ENCODE data around the gene IQGAP3. TPM values are rescaled to one million over a fixed set of nuclear protein-coding genes. Genes with fewer than 3 reads are reported as not detected.
A peak's percentile ranks its signal among the peaks of the same experiment; 100 is the strongest.

The IQGAP3 gene
- total RNA-seq, 1 donor from 2014 or later, result 9.8 TPM

DNA sequence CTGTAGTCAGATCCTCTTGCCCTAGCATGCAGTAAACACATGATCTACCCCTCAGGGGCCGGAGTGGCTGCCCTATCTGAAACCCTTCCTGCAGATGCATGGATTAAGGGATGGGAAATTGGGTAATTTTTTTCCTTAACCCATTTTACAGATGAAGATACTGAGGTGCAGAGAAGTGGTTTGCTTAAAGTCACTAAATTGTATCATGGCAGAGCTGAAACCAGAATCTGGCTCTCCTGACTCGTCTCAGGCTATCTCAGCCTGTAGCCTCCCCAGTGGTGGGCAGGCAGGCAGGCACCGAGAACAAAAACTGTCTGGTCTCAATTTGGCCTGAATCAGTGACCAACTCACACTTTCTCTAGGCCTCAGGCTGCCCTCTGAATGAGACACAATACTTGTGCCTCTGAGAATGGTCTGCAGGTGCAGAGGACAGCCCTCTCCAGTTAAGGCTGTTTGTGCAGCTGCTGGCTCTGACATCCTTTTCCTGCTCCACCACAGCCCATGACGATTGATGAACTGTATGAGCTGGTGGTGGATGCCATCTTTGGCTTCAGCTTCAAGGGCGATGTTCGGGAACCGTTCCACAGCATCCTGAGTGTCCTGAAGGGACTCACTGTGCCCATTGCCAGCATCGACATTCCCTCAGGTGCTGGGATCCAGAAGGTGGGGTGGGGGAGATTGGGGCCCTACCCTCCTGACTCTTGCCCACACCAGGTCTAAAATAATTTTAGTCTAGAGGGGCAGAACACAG is 20.7 kb upstream of the IQGAP3 start:
- peaks cover 15% of the 10 kb centered on the region for H3K4me1 Mint-ChIP-seq (ENCODE audit: low read depth)
- H3K27ac Mint-ChIP-seq (ENCODE audit: unreplicated experiment), result no peak overlapping the region
- H3K27me3 Mint-ChIP-seq (ENCODE audit: low read depth), result no peaks in the 10 kb centered on the region
- DNase-seq (ENCODE audit: low spot score), result no peak
- H3K36me3 Mint-ChIP-seq (ENCODE audit: low read depth), result peaks cover 8% of the 10 kb centered on the region
- H3K4me3 Mint-ChIP-seq (ENCODE audit: unreplicated experiment), result peak overlapping the region; percentile 78
- TF ChIP-seq, protein P1, sequence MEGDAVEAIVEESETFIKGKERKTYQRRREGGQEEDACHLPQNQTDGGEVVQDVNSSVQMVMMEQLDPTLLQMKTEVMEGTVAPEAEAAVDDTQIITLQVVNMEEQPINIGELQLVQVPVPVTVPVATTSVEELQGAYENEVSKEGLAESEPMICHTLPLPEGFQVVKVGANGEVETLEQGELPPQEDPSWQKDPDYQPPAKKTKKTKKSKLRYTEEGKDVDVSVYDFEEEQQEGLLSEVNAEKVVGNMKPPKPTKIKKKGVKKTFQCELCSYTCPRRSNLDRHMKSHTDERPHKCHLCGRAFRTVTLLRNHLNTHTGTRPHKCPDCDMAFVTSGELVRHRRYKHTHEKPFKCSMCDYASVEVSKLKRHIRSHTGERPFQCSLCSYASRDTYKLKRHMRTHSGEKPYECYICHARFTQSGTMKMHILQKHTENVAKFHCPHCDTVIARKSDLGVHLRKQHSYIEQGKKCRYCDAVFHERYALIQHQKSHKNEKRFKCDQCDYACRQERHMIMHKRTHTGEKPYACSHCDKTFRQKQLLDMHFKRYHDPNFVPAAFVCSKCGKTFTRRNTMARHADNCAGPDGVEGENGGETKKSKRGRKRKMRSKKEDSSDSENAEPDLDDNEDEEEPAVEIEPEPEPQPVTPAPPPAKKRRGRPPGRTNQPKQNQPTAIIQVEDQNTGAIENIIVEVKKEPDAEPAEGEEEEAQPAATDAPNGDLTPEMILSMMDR (IDR thresholded peaks at IDR 0.05), result no peak
- H3K9me3 Mint-ChIP-seq (ENCODE audit: low read depth), result no peaks in the 10 kb centered on the region

GRCh38 chr1:156592158-156592909 is 20.0 kb upstream of the IQGAP3 start:
- Mint-ChIP-seq H3K9me3 (ENCODE audit: low read depth) (no peaks in the 10 kb centered on the region), H3K27ac (ENCODE audit: unreplicated experiment) (peak overlapping the region; percentile 12), H3K4me3 (ENCODE audit: unreplicated experiment) (peak overlapping the region; percentile 78), H3K27me3 (ENCODE audit: low read depth) (no peaks in the 10 kb centered on the region), H3K4me1 (ENCODE audit: low read depth) (peaks cover 15% of the 10 kb centered on the region), H3K36me3 (ENCODE audit: low read depth) (peaks cover 8% of the 10 kb centered on the region)
- TF ChIP-seq, protein P1 (IDR thresholded peaks at IDR 0.05), result no peak
- no peak for DNase-seq (ENCODE audit: low spot score)

DNA sequence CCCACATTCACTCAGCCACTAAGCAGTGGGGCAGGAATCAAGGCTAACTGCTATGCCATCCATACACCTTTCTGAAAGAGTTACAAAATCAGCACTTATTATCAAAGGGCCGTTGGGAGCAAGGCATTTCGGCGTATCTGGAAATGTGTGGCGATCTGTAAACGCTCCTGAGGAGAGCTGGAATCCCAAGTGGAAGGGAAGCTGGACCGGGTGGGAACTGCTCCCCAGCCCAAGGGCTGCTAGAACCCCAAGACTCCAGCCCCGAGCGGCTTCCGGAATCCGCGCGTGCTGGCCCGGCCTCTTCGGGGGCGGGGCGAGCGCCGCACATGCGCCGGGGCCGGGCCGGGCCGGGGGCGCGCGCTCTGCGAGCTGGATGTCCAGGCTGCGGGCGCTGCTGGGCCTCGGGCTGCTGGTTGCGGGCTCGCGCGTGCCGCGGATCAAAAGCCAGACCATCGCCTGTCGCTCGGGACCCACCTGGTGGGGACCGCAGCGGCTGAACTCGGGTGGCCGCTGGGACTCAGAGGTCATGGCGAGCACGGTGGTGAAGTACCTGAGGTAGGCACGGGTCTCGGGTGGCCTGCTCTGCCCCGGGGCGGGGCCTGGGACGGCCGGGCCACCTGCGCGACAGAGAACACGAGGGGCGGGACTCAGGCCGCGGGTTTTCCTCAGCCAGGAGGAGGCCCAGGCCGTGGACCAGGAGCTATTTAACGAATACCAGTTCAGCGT is 19.2 kb upstream of the IQGAP3 start, which contains the start of gene NAXE:
NAXE (plus strand) TSS at position 345 of the 726 bp plus-strand sequence; CDS start at position 374, 29 bp downstream.
- TF ChIP-seq, protein P1 (IDR thresholded peaks at IDR 0.05), result peak; percentile 22
- no peaks in the 10 kb centered on the region for H3K27me3 Mint-ChIP-seq (ENCODE audit: low read depth)
- no peak for DNase-seq (ENCODE audit: low spot score)
- H3K27ac Mint-ChIP-seq (ENCODE audit: unreplicated experiment), result peak within 1 kb of the TSS; percentile 80
- H3K4me1 Mint-ChIP-seq (ENCODE audit: low read depth), result peaks cover 15% of the 10 kb centered on the region
- H3K36me3 Mint-ChIP-seq (ENCODE audit: low read depth), result peaks cover 8% of the 10 kb centered on the region
- peak within 1 kb of the TSS; percentile 78 for H3K4me3 Mint-ChIP-seq (ENCODE audit: unreplicated experiment)
- H3K9me3 Mint-ChIP-seq (ENCODE audit: low read depth), result no peaks in the 10 kb centered on the region

- peak overlapping the region; percentile 78 for H3K4me3 Mint-ChIP-seq (ENCODE audit: unreplicated experiment)
- peaks cover 15% of the 10 kb centered on the region for H3K4me1 Mint-ChIP-seq (ENCODE audit: low read depth)
- H3K27ac Mint-ChIP-seq (ENCODE audit: unreplicated experiment), result peak overlapping the region; percentile 80
- H3K27me3 Mint-ChIP-seq (ENCODE audit: low read depth), result no peaks in the 10 kb centered on the region
- no peaks in the 10 kb centered on the region for H3K9me3 Mint-ChIP-seq (ENCODE audit: low read depth)
- TF ChIP-seq, protein P1 (IDR thresholded peaks at IDR 0.05), result no peak
- H3K36me3 Mint-ChIP-seq (ENCODE audit: low read depth), result peaks cover 8% of the 10 kb centered on the region
- no peak for DNase-seq (ENCODE audit: low spot score)
Measured at GRCh38 chr1:156591181-156591431, 18.7 kb upstream of the IQGAP3 start.
